Measurements from ENCODE around the gene SERP2. TPM values are rescaled to one million over a fixed set of nuclear protein-coding genes. Genes with fewer than 3 reads are reported as not detected.

SERP2 gene
- total and polyA plus RNA-seq, 9 of the 15 experiments (the other 6 are each of a cell fraction or from before 2014, with no cell fraction given) = 0.13 TPM; not detected in 8

DNA sequence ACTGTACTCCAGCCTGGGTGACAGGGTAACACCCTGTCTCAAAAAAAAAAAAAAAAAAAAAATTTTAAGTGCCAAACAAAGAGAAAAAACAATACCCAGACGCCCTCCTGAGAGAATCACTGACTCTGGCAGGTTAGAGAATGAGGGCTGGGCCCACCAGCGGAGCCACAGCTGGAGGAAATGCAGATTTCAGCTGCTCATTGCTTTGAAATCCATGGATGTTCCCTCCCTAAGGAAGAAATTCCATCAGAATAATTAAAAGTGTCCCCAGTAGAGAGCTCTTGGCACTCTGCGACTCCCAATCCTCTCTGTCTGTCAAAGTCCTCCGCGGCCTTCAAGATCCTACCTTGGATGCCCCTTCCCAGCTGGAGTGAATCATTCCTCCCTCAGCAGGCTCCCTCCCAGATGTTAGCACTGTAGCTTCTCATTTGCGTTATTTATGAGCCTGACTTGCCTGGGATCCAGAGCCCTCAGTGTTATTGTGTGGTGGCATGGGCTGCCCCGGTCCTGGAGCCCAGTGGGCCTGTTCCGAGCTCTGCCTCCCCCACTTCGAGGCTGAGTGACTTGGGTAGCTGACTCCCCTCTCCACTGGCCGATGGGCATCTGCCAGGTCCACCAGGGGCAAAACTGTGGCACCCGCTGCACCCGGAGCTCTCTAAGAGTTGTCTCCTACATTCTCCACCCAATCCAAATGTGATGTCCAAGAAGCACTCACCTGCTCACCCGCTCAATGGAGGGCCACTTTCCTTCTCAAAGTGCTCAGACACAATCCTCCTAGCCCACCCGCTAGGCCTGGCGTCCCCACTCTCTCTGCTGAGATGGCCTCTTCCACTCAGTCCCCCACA lies 47.0 kb downstream of the SERP2 start:
- no peak overlapping the region for H3K9ac ChIP-seq (ENCODE audit: insufficient read depth in 1 of 2, low read depth in 2 of 2, low read length in 2 of 2)
- CTCF ChIA-PET (ENCODE audit: low intra/inter-chr PET ratio) = no interaction called here
- no peak overlapping the region for H3K4me2 ChIP-seq (ENCODE audit: insufficient read depth, low read length)
- DNase-seq (ENCODE audit: extremely low read depth in 1 of 4, low spot score in 3 of 4) (no peak), ATAC-seq (no peak), FAIRE-seq (no peak)
- H4K20me1 ChIP-seq (replicated peaks; ENCODE audit: control insufficient read depth, insufficient read depth, low read length) = no peaks in the 10 kb centered on the region
- no peaks in the 10 kb centered on the region for H3K79me2 ChIP-seq (ENCODE audit: control insufficient read depth, insufficient read depth, low read length)
- POLR2A ChIA-PET = no interaction called here
- no peak overlapping the region for H3K27ac ChIP-seq (ENCODE audit: extremely low read depth, low read depth, low read length)
- H3K9me3 ChIP-seq (replicated peaks; ENCODE audit: control insufficient read depth, insufficient read depth, low read depth, low read length) = no peaks in the 10 kb centered on the region
- 57% methylated on average over 11 of the region's 15 CpGs for WGBS (ENCODE audit: insufficient coverage, low coverage, missing lambda C conversion rate)
- intact Hi-C loops (cut with micrococcal nuclease) = no loop called here
- peaks cover 0 to 9% of the 10 kb centered on the region in 2 experiments; a peak in 4 of 5 replicates for H3K4me1 ChIP-seq (replicated peaks in 1 of 2; ENCODE audit: control insufficient read depth in 2 of 2, insufficient read depth in 2 of 2, low read length in 2 of 2)
- no peak overlapping the region for H2AFZ ChIP-seq (ENCODE audit: low read depth, low read length)
- H3K9me1 ChIP-seq (ENCODE audit: control insufficient read depth, insufficient read depth, low read length) = no peaks in the 10 kb centered on the region
- no peak for TF ChIP-seq PHF20 (IDR thresholded peaks at IDR 0.05; ENCODE audit: partially characterized antibody)
- no peak for TF ChIP-seq FOXP1 (CRISPR knock-in tag; IDR thresholded peaks at IDR 0.05)
- TF ChIP-seq, protein P1, sequence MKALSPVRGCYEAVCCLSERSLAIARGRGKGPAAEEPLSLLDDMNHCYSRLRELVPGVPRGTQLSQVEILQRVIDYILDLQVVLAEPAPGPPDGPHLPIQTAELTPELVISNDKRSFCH (CRISPR knock-in tag; IDR thresholded peaks at IDR 0.05) = no peak
- TF ChIP-seq, protein P1 (tag; IDR thresholded peaks at IDR 0.05) = no peak
- no peak for TF ChIP-seq CBX1 (IDR thresholded peaks at IDR 0.05; ENCODE audit: low read depth)
- no peak for TF ChIP-seq SMAD2 (IDR thresholded peaks at IDR 0.05; ENCODE audit: low read depth, low read length)
- no peak for TF ChIP-seq RBM22 (IDR thresholded peaks at IDR 0.05; ENCODE audit: low read depth, low read length, poor library complexity, severe bottlenecking)
- no peak for TF ChIP-seq ZNF764 (CRISPR knock-in tag; IDR thresholded peaks at IDR 0.05; ENCODE audit: low read depth)
- TF ChIP-seq SRSF1 (IDR thresholded peaks at IDR 0.05; ENCODE audit: low read depth, low read length) = no peak
- TF ChIP-seq, protein P2, sequence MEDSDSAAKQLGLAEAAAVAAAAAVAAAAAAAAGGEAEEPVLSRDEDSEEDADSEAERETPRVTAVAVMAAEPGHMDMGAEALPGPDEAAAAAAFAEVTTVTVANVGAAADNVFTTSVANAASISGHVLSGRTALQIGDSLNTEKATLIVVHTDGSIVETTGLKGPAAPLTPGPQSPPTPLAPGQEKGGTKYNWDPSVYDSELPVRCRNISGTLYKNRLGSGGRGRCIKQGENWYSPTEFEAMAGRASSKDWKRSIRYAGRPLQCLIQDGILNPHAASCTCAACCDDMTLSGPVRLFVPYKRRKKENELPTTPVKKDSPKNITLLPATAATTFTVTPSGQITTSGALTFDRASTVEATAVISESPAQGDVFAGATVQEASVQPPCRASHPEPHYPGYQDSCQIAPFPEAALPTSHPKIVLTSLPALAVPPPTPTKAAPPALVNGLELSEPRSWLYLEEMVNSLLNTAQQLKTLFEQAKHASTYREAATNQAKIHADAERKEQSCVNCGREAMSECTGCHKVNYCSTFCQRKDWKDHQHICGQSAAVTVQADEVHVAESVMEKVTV (CRISPR knock-in tag; IDR thresholded peaks at IDR 0.05) = no peak
- no peak for TF ChIP-seq PURB (CRISPR knock-in tag; IDR thresholded peaks at IDR 0.05; ENCODE audit: low read depth)
- TF ChIP-seq SP2 (IDR thresholded peaks at IDR 0.05; ENCODE audit: extremely low read depth, low read depth, low read length, poor library complexity, severe bottlenecking) = no peak
- no peak for TF ChIP-seq CCAR2 (IDR thresholded peaks at IDR 0.05; ENCODE audit: low read depth, low read length)
- TF ChIP-seq, protein P3, sequence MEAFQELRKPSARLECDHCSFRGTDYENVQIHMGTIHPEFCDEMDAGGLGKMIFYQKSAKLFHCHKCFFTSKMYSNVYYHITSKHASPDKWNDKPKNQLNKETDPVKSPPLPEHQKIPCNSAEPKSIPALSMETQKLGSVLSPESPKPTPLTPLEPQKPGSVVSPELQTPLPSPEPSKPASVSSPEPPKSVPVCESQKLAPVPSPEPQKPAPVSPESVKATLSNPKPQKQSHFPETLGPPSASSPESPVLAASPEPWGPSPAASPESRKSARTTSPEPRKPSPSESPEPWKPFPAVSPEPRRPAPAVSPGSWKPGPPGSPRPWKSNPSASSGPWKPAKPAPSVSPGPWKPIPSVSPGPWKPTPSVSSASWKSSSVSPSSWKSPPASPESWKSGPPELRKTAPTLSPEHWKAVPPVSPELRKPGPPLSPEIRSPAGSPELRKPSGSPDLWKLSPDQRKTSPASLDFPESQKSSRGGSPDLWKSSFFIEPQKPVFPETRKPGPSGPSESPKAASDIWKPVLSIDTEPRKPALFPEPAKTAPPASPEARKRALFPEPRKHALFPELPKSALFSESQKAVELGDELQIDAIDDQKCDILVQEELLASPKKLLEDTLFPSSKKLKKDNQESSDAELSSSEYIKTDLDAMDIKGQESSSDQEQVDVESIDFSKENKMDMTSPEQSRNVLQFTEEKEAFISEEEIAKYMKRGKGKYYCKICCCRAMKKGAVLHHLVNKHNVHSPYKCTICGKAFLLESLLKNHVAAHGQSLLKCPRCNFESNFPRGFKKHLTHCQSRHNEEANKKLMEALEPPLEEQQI (IDR thresholded peaks at IDR 0.05) = no peak
- TF ChIP-seq CBFA2T2 (conservative IDR thresholded peaks at IDR 0.05) = no peak
- no peak for TF ChIP-seq CREB1 (IDR thresholded peaks at IDR 0.05)
- TF ChIP-seq CREB1 (CRISPR knock-in tag; IDR thresholded peaks at IDR 0.05) = no peak
- no TSS peak for BruUV-seq (replicated peaks)
- H3K4me3 ChIP-seq = no peak overlapping the region
- in situ Hi-C loops (cut with MboI) = no loop called here
- no peaks in the 10 kb centered on the region for H3K27me3 ChIP-seq (ENCODE audit: control insufficient read depth in 2 of 2, insufficient read depth in 2 of 2, low read length in 2 of 2)
- no peaks in the 10 kb centered on the region for H3K36me3 ChIP-seq (ENCODE audit: control insufficient read depth, insufficient read depth, low read length)

Measured in K562 (cell line).